ENCODE measurements around the gene EIF3D. TPM values are rescaled to one million over a fixed set of nuclear protein-coding genes. Genes with fewer than 3 reads are reported as not detected.

Gene EIF3D
- total RNA-seq, 1 experiment from 2014 or later, result 306 TPM

- CTCF ChIA-PET, result no interaction called here
- H3K9me3 ChIP-seq (ENCODE audit: control insufficient read depth in 1 of 2, insufficient read depth in 1 of 2, low read depth in 1 of 2, low read length in 2 of 2), result no peaks in the 10 kb centered on the region
- RAD21 ChIA-PET (ENCODE audit: low non-redundant PET in 1 of 2, low total read pairs in 2 of 2, uncharacterized antibody in 2 of 2, unreplicated experiment in 2 of 2), result no interaction called here
- H4K20me1 ChIP-seq (ENCODE audit: insufficient read depth), result no peaks in the 10 kb centered on the region
- no TSS peak for BruUV-seq (replicated peaks)
- H3K27ac ChIP-seq (ENCODE audit: low read depth, low read length), result no peak overlapping the region
- TF ChIP-seq ELF1 (IDR thresholded peaks at IDR 0.05; ENCODE audit: borderline replicate concordance, low read depth), result no peak
- TF ChIP-seq ZFX (IDR thresholded peaks at IDR 0.05), result no peak
- TF ChIP-seq SRF (IDR thresholded peaks at IDR 0.05; ENCODE audit: low read depth), result no peak
- TF ChIP-seq EGR1 (IDR thresholded peaks at IDR 0.05; ENCODE audit: low read depth), result no peak
- no peak for TF ChIP-seq ZNF274 (IDR thresholded peaks at IDR 0.05; ENCODE audit: low read depth, low read length)
- no peak for TF ChIP-seq SP1 (IDR thresholded peaks at IDR 0.05; ENCODE audit: low read depth)
- no peak for TF ChIP-seq RAD21 (IDR thresholded peaks at IDR 0.05; ENCODE audit: low read depth)
- TF ChIP-seq SIN3A (IDR thresholded peaks at IDR 0.05; ENCODE audit: low read depth), result no peak
- H3K79me2 ChIP-seq (ENCODE audit: insufficient read depth, low read length), result no peaks in the 10 kb centered on the region
- no peak overlapping the region for H3K9ac ChIP-seq (ENCODE audit: low read length)
- 0 out of 4 replicates have a peak, but pooled peaks cover 0 to 5% of the 10 kb centered on the region in 2 experiments for H3K36me3 ChIP-seq (ENCODE audit: control insufficient read depth in 1 of 2, insufficient read depth in 2 of 2, low read length in 2 of 2)
- no peak overlapping the region for H2AFZ ChIP-seq (ENCODE audit: low read depth, low read length, poor library complexity, severe bottlenecking)
- DNase-seq (ENCODE audit: low read depth, low spot score) (no peak), ATAC-seq (no peak)
- H3K4me1 ChIP-seq (ENCODE audit: control insufficient read depth in 1 of 2, insufficient read depth in 2 of 2, low read length in 2 of 2), result peaks cover 67 to 80% of the 10 kb centered on the region in 2 experiments
- H3K4me2 ChIP-seq (ENCODE audit: low read length), result no peak overlapping the region
- intact Hi-C loops (cut with micrococcal nuclease), result no loop called here
- POLR2A ChIA-PET, result interaction anchor here (0.8 to 1.2 kb wide), 2 partner anchors 9 to 18 kb away, joined by 3 read pairs; partner anchors contain the start of gene TXN2
- no peak overlapping the region for H3K4me3 ChIP-seq (replicated peaks in 1 of 2; ENCODE audit: low read depth in 1 of 2, low read length in 2 of 2)
- H3K9me2 ChIP-seq (ENCODE audit: insufficient read depth), result no peaks in the 10 kb centered on the region
- no peaks in the 10 kb centered on the region for H3K27me3 ChIP-seq (ENCODE audit: insufficient read depth, low read length)
Observed at GRCh38 chr22:36463783-36464184, 65.2 kb downstream of the EIF3D start.

GRCh38 chr22:36461665-36462649 is 67.0 kb downstream of the EIF3D start:
- no peak for TF ChIP-seq ZFX (IDR thresholded peaks at IDR 0.05)
- no peak for TF ChIP-seq REST (IDR thresholded peaks at IDR 0.05; ENCODE audit: low read depth)
- TF ChIP-seq POLR2A (IDR thresholded peaks at IDR 0.05; ENCODE audit: borderline replicate concordance, extremely low read depth, insufficient read depth, insufficient read length), result no peak
- TF ChIP-seq FOSL1 (IDR thresholded peaks at IDR 0.05; ENCODE audit: low read depth), result no peak
- TF ChIP-seq TCF7L2 (IDR thresholded peaks at IDR 0.05; ENCODE audit: borderline replicate concordance, extremely low read depth, insufficient read depth, insufficient read length), result no peak
- no peak for TF ChIP-seq EZH2 (IDR thresholded peaks at IDR 0.05)
- TF ChIP-seq CEBPB (IDR thresholded peaks at IDR 0.05; ENCODE audit: low read depth), result no peak
- TF ChIP-seq SP1 (IDR thresholded peaks at IDR 0.05; ENCODE audit: low read depth), result no peak
- TF ChIP-seq ELF1 (IDR thresholded peaks at IDR 0.05; ENCODE audit: borderline replicate concordance, low read depth), result no peak
- peaks cover 49 to 62% of the 10 kb centered on the region in 2 experiments for H3K4me1 ChIP-seq (ENCODE audit: control insufficient read depth in 1 of 2, insufficient read depth in 2 of 2, low read length in 2 of 2)
- H3K9me2 ChIP-seq (ENCODE audit: insufficient read depth), result no peaks in the 10 kb centered on the region
- peak overlapping the region; percentile 60 for H3K4me2 ChIP-seq (ENCODE audit: low read length)
- H2AFZ ChIP-seq (ENCODE audit: low read depth, low read length, poor library complexity, severe bottlenecking), result no peak overlapping the region
- H4K20me1 ChIP-seq (ENCODE audit: insufficient read depth), result no peaks in the 10 kb centered on the region
- DNase-seq (ENCODE audit: low read depth, low spot score) (no peak), ATAC-seq (peak; percentile 49)
- H3K9ac ChIP-seq (ENCODE audit: low read length), result peak overlapping the region; percentile 43; the same call in 1 of the 2 replicates
- H3K27me3 ChIP-seq (ENCODE audit: insufficient read depth, low read length), result no peaks in the 10 kb centered on the region
- 0 out of 4 replicates have a peak, but pooled peaks cover 0 to 5% of the 10 kb centered on the region in 2 experiments for H3K36me3 ChIP-seq (ENCODE audit: control insufficient read depth in 1 of 2, insufficient read depth in 2 of 2, low read length in 2 of 2)
- intact Hi-C loops (cut with micrococcal nuclease), result no loop called here
- H3K9me3 ChIP-seq (ENCODE audit: control insufficient read depth in 1 of 2, insufficient read depth in 1 of 2, low read depth in 1 of 2, low read length in 2 of 2), result no peaks in the 10 kb centered on the region
- RAD21 ChIA-PET (ENCODE audit: low non-redundant PET in 1 of 2, low total read pairs in 2 of 2, uncharacterized antibody in 2 of 2, unreplicated experiment in 2 of 2), result no interaction called here
- POLR2A ChIA-PET, result interaction anchor here (1.1 to 1.2 kb wide), 2 partner anchors 20 to 74 kb away, joined by 3 read pairs; partner anchors contain the start of genes MYH9 and TXN2
- peak overlapping the region in 1 of 2 experiments; percentile 4; a peak in 1 of 4 replicates for H3K4me3 ChIP-seq (replicated peaks in 1 of 2; ENCODE audit: low read depth in 1 of 2, low read length in 2 of 2)
- no TSS peak for BruUV-seq (replicated peaks)
- CTCF ChIA-PET, result no interaction called here
- no peaks in the 10 kb centered on the region for H3K79me2 ChIP-seq (ENCODE audit: insufficient read depth, low read length)
- H3K27ac ChIP-seq (ENCODE audit: low read depth, low read length), result peak overlapping the region; percentile 21; the same call in 1 of the 2 replicates

All from HCT116 (cell line).